Tibial nerve (tissue), 4 donors: ENCODE data around the gene PLCH2.

ENCODE experiments used
- EP300 ChIP-seq, 2 donors: sonication (generic); formaldehyde crosslinking; IDR thresholded peaks; one replicate each; pipeline ENCODE4 v1.6.1; 2017; ENCODE audit warnings: antibody characterized with exemption in 2 of 2, mild to moderate bottlenecking in 1 of 2
- TF ChIP-seq, protein P1 (sequence below), 5 experiments: fragments of 200-600 bp in 3 of 5; fragments of 450-650 bp in 2 of 5; sonication (generic) in 3 of 5; IDR thresholded peaks; one replicate each; pipeline ENCODE4 v1.5.1; 2016 to 2019; ENCODE audit warnings: antibody characterized with exemption in 5 of 5, mild to moderate bottlenecking in 3 of 5, moderate library complexity in 2 of 5

DNA sequence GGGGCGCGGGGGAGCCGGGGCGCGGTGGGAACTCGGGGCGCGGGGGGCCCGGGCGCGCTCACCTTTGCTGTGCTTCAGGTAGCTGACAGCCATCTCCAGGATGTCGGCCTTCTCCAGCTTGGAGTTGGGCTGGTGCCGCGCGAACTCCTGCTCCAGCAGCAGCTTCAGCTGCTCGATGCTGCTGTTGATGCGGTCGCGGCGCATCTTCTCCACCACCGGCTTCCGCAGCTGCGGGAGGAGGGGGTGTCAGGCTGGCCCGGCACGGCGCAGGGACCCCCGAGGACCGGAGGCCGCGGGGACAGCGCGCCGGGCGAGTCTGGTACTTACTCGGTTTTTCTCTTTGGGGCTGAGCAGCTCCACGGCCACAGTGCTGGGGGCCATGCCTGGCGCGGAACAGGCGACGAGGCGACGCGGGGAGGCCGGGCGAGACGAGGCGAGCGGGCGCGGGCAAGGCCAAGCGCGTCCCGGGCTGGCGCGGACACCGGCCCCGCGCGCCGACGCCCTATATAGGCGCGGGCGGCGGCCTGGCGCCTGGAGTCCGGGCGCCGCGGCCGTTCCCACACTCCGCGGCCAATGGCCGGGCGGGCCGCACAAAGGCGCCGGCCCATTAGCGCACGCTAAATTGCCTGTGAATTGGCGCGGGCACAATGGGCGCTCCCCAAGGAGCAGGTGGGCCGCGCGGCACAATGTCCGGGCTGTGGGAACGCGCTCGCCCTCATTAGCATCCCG lies 53.9 kb downstream of the PLCH2 start, which contains the start of gene HES5:
- TF ChIP-seq, protein P1, sequence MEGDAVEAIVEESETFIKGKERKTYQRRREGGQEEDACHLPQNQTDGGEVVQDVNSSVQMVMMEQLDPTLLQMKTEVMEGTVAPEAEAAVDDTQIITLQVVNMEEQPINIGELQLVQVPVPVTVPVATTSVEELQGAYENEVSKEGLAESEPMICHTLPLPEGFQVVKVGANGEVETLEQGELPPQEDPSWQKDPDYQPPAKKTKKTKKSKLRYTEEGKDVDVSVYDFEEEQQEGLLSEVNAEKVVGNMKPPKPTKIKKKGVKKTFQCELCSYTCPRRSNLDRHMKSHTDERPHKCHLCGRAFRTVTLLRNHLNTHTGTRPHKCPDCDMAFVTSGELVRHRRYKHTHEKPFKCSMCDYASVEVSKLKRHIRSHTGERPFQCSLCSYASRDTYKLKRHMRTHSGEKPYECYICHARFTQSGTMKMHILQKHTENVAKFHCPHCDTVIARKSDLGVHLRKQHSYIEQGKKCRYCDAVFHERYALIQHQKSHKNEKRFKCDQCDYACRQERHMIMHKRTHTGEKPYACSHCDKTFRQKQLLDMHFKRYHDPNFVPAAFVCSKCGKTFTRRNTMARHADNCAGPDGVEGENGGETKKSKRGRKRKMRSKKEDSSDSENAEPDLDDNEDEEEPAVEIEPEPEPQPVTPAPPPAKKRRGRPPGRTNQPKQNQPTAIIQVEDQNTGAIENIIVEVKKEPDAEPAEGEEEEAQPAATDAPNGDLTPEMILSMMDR (IDR thresholded peaks at IDR 0.05), result no peak
- no peak for TF ChIP-seq EP300 (IDR thresholded peaks at IDR 0.05)
